Neural crest cell (in vitro differentiated cells): ENCODE results near the gene LIME1. TPM values are rescaled to one million over a fixed set of nuclear protein-coding genes. Genes with fewer than 3 reads are reported as not detected.

Experiments
- DNase-seq: peaks from one replicate; pipeline ENCODE4 v3.0.0; 2021; ENCODE audit warnings: low read depth, mixed read lengths, low spot score
- H3K27ac Mint-ChIP-seq: one replicate; pipeline ENCODE4 v1.8.0; 2021; ENCODE audit warnings: mild to moderate bottlenecking, mixed read lengths; ENCODE audit not compliant: unreplicated experiment
- H3K27me3 Mint-ChIP-seq: 2 replicates; pipeline ENCODE4 v1.8.0; 2021; ENCODE audit warnings: low read depth, mild to moderate bottlenecking, mixed read lengths
- H3K36me3 Mint-ChIP-seq: 2 replicates; pipeline ENCODE4 v1.8.0; 2021; ENCODE audit warnings: low read depth, mild to moderate bottlenecking, mixed read lengths
- H3K4me1 Mint-ChIP-seq: 2 replicates; pipeline ENCODE4 v1.8.0; 2021; ENCODE audit warnings: mixed read lengths
- H3K4me3 Mint-ChIP-seq: one replicate; pipeline ENCODE4 v1.8.0; 2021; ENCODE audit warnings: mild to moderate bottlenecking, mixed read lengths
- H3K9me3 Mint-ChIP-seq: 2 replicates; pipeline ENCODE4 v1.8.0; 2021; ENCODE audit warnings: mixed read lengths
- CTCF ChIP-seq: fragments of 200-600 bp; sonication (generic); conservative IDR thresholded peaks from 2 replicates; pipeline ENCODE4 v1.5.0; 2021; ENCODE audit warnings: antibody characterized with exemption, mild to moderate bottlenecking
- total RNA-seq: library from RNA; stranded (reverse); gene quantifications from 2 replicates; pipeline ENCODE4 v1.2.1, GENCODE V29; 2021

LIME1 gene
- total RNA-seq, 1 donor from 2014 or later: 17.6 TPM

GRCh38 chr20:63739130-63740069 is 2.9 kb downstream of the LIME1 start, which contains the start of gene SLC2A4RG:
Gene SLC2A4RG (plus strand): TSS chr20:63739776. CDS start chr20:63739913, 137 bp downstream.
- DNase-seq: peak; percentile 59
- Mint-ChIP-seq H3K9me3 (no peaks in the 10 kb centered on the region), H3K4me1 (no peaks in the 10 kb centered on the region), H3K27me3 (peaks cover 6% of the 10 kb centered on the region), H3K27ac (no peak within 1 kb of the TSS), H3K36me3 (peaks cover 4% of the 10 kb centered on the region), H3K4me3 (peak within 1 kb of the TSS; percentile 38)
- TF ChIP-seq CTCF: no peak

GRCh38 chr20:63740070-63740626 is 3.7 kb downstream of the LIME1 start:
- Mint-ChIP-seq H3K4me3 (peak overlapping the region; percentile 38), H3K27me3 (peaks cover 6% of the 10 kb centered on the region), H3K4me1 (no peaks in the 10 kb centered on the region), H3K36me3 (peaks cover 4% of the 10 kb centered on the region), H3K27ac (no peak overlapping the region), H3K9me3 (no peaks in the 10 kb centered on the region)
- no peak for DNase-seq
- no peak for TF ChIP-seq CTCF

- peaks cover 9% of the 10 kb centered on the region for H3K27me3 Mint-ChIP-seq
- no peaks in the 10 kb centered on the region for H3K9me3 Mint-ChIP-seq
- DNase-seq: peak; percentile 45
- peak overlapping the region; percentile 85 for H3K4me3 Mint-ChIP-seq
- H3K27ac Mint-ChIP-seq: no peak overlapping the region
- no peaks in the 10 kb centered on the region for H3K4me1 Mint-ChIP-seq
- H3K36me3 Mint-ChIP-seq: peaks cover 7% of the 10 kb centered on the region
- TF ChIP-seq CTCF: peak; percentile 18
These were observed 4.3 kb downstream of the LIME1 start for GRCh38 chr20:63740627-63741353.

- TF ChIP-seq CTCF: no peak
These were observed 4.9 kb downstream of the LIME1 start for GRCh38 chr20:63741354-63741675.

GRCh38 chr20:63741676-63742380 is 5.4 kb downstream of the LIME1 start:
- no peaks in the 10 kb centered on the region for H3K4me1 Mint-ChIP-seq
- H3K36me3 Mint-ChIP-seq: peaks cover 4% of the 10 kb centered on the region
- TF ChIP-seq CTCF: no peak
- peak overlapping the region; percentile 68 for H3K4me3 Mint-ChIP-seq
- no peaks in the 10 kb centered on the region for H3K9me3 Mint-ChIP-seq
- peaks cover 4% of the 10 kb centered on the region for H3K27me3 Mint-ChIP-seq
- no peak for DNase-seq
- H3K27ac Mint-ChIP-seq: no peak overlapping the region

More at GRCh38 chr20:63741354-63741675, 4.9 kb downstream of the LIME1 start:
- Mint-ChIP-seq H3K27me3 (peaks cover 5% of the 10 kb centered on the region), H3K4me1 (no peaks in the 10 kb centered on the region), H3K27ac (no peak overlapping the region), H3K36me3 (peaks cover 4% of the 10 kb centered on the region), H3K4me3 (peak overlapping the region; percentile 68), H3K9me3 (no peaks in the 10 kb centered on the region)
- no peak for DNase-seq
